ENCODE results near the gene SIDT1.

SIDT1 gene

GRCh38 chr3:113601240-113601639, 68.9 kb downstream of the SIDT1 start:
- H3K9me3 Mint-ChIP-seq = no peaks in the 10 kb centered on the region
- no peak overlapping the region for H3K27ac Mint-ChIP-seq
- no peak overlapping the region for H3K4me3 Mint-ChIP-seq
- H3K4me1 Mint-ChIP-seq = peaks cover 9% of the 10 kb centered on the region
- no peaks in the 10 kb centered on the region for H3K27me3 Mint-ChIP-seq
- ATAC-seq = no peak
- DNase-seq = no peak

- ATAC-seq = no peak
- H3K9me3 Mint-ChIP-seq = no peaks in the 10 kb centered on the region
- no peak overlapping the region for H3K4me3 Mint-ChIP-seq
- peaks cover 19% of the 10 kb centered on the region for H3K4me1 Mint-ChIP-seq
- DNase-seq = no peak
- H3K27me3 Mint-ChIP-seq = no peaks in the 10 kb centered on the region
- H3K27ac Mint-ChIP-seq = no peak overlapping the region
Measured at GRCh38 chr3:113602256-113602655, 69.9 kb downstream of the SIDT1 start.

- no peak for ATAC-seq
- Mint-ChIP-seq H3K27ac (no peak overlapping the region), H3K9me3 (no peaks in the 10 kb centered on the region), H3K27me3 (no peaks in the 10 kb centered on the region), H3K4me1 (peaks cover 25% of the 10 kb centered on the region), H3K4me3 (no peak overlapping the region)
- DNase-seq = no peak
Measured at GRCh38 chr3:113602836-113603235, 70.5 kb downstream of the SIDT1 start.

GRCh38 chr3:113606539-113607218, 74.3 kb downstream of the SIDT1 start:
- peak; percentile 99 for ATAC-seq
- peak overlapping the region in 1 of 2 donors; percentile 25 for H3K27ac Mint-ChIP-seq
- H3K4me1 Mint-ChIP-seq = peaks cover 31% of the 10 kb centered on the region
- DNase-seq = peak; percentile 45 to 63
- H3K9me3 Mint-ChIP-seq = no peaks in the 10 kb centered on the region
- H3K4me3 Mint-ChIP-seq = peak overlapping the region; percentile 25 to 51
- no peaks in the 10 kb centered on the region for H3K27me3 Mint-ChIP-seq

- peaks cover 31% of the 10 kb centered on the region for H3K4me1 Mint-ChIP-seq
- DNase-seq = no peak
- H3K9me3 Mint-ChIP-seq = no peaks in the 10 kb centered on the region
- H3K4me3 Mint-ChIP-seq = peak overlapping the region; percentile 25 to 51
- H3K27me3 Mint-ChIP-seq = no peaks in the 10 kb centered on the region
- H3K27ac Mint-ChIP-seq = peak overlapping the region in 1 of 2 donors; percentile 25
- ATAC-seq = peak; percentile 41
Measured at GRCh38 chr3:113607219-113607596, 74.9 kb downstream of the SIDT1 start.

- DNase-seq (no peak), ATAC-seq (no peak)
- Mint-ChIP-seq H3K4me1 (no peaks in the 10 kb centered on the region), H3K27me3 (no peaks in the 10 kb centered on the region), H3K4me3 (no peak overlapping the region), H3K9me3 (no peaks in the 10 kb centered on the region), H3K27ac (peak overlapping the region in 1 of 2 donors; percentile 59)
Measured at GRCh38 chr3:113614402-113614801, 82.0 kb downstream of the SIDT1 start.

- Mint-ChIP-seq H3K4me1 (no peaks in the 10 kb centered on the region), H3K27ac (peak overlapping the region in 1 of 2 donors; percentile 72), H3K4me3 (no peak overlapping the region), H3K9me3 (no peaks in the 10 kb centered on the region), H3K27me3 (no peaks in the 10 kb centered on the region)
- ATAC-seq (no peak), DNase-seq (no peak)
Measured at GRCh38 chr3:113615976-113616375, 83.6 kb downstream of the SIDT1 start.

GRCh38 chr3:113617726-113618125, 85.4 kb downstream of the SIDT1 start:
- Mint-ChIP-seq H3K9me3 (no peaks in the 10 kb centered on the region), H3K4me3 (no peak overlapping the region), H3K4me1 (no peaks in the 10 kb centered on the region), H3K27ac (no peak overlapping the region), H3K27me3 (no peaks in the 10 kb centered on the region)
- DNase-seq (no peak), ATAC-seq (no peak)

GRCh38 chr3:113620091-113620490, 87.7 kb downstream of the SIDT1 start:
- Mint-ChIP-seq H3K27ac (no peak overlapping the region), H3K9me3 (no peaks in the 10 kb centered on the region), H3K27me3 (no peaks in the 10 kb centered on the region), H3K4me1 (no peaks in the 10 kb centered on the region), H3K4me3 (no peak overlapping the region)
- ATAC-seq (no peak), DNase-seq (no peak)

- DNase-seq (no peak), ATAC-seq (no peak)
- no peak overlapping the region for H3K27ac Mint-ChIP-seq
- no peaks in the 10 kb centered on the region for H3K4me1 Mint-ChIP-seq
- no peaks in the 10 kb centered on the region for H3K9me3 Mint-ChIP-seq
- H3K27me3 Mint-ChIP-seq = no peaks in the 10 kb centered on the region
- H3K4me3 Mint-ChIP-seq = no peak overlapping the region
Measured at GRCh38 chr3:113623324-113623723, 91.0 kb downstream of the SIDT1 start.

- no peak overlapping the region for H3K27ac Mint-ChIP-seq
- H3K4me1 Mint-ChIP-seq = no peaks in the 10 kb centered on the region
- DNase-seq (no peak), ATAC-seq (no peak)
- H3K4me3 Mint-ChIP-seq = no peak overlapping the region
- H3K9me3 Mint-ChIP-seq = no peaks in the 10 kb centered on the region
- no peaks in the 10 kb centered on the region for H3K27me3 Mint-ChIP-seq
Measured at GRCh38 chr3:113623811-113624210, 91.5 kb downstream of the SIDT1 start.

- H3K4me3 Mint-ChIP-seq = no peak overlapping the region
- no peaks in the 10 kb centered on the region for H3K9me3 Mint-ChIP-seq
- DNase-seq (no peak), ATAC-seq (no peak)
- no peak overlapping the region for H3K27ac Mint-ChIP-seq
- no peaks in the 10 kb centered on the region for H3K27me3 Mint-ChIP-seq
- H3K4me1 Mint-ChIP-seq = peaks cover 1% of the 10 kb centered on the region
Measured at GRCh38 chr3:113625834-113626233, 93.5 kb downstream of the SIDT1 start.

- Mint-ChIP-seq H3K27ac (peak overlapping the region; percentile 61 to 87), H3K4me1 (peaks cover 6% of the 10 kb centered on the region), H3K9me3 (no peaks in the 10 kb centered on the region), H3K27me3 (no peaks in the 10 kb centered on the region), H3K4me3 (no peak overlapping the region)
- ATAC-seq (peak; percentile 67), DNase-seq (no peak)
Measured at GRCh38 chr3:113626503-113627371, 94.4 kb downstream of the SIDT1 start.

- DNase-seq (no peak), ATAC-seq (no peak)
- peak overlapping the region in 1 of 2 donors; percentile 67 for H3K27ac Mint-ChIP-seq
- H3K9me3 Mint-ChIP-seq = no peaks in the 10 kb centered on the region
- H3K27me3 Mint-ChIP-seq = no peaks in the 10 kb centered on the region
- peaks cover 6% of the 10 kb centered on the region for H3K4me1 Mint-ChIP-seq
- H3K4me3 Mint-ChIP-seq = no peak overlapping the region
Measured at GRCh38 chr3:113628316-113628715, 96.0 kb downstream of the SIDT1 start.

GRCh38 chr3:113628788-113629187, 96.4 kb downstream of the SIDT1 start:
- ATAC-seq (no peak), DNase-seq (no peak)
- Mint-ChIP-seq H3K27ac (no peak overlapping the region), H3K9me3 (no peaks in the 10 kb centered on the region), H3K4me3 (no peak overlapping the region), H3K27me3 (no peaks in the 10 kb centered on the region), H3K4me1 (peaks cover 6% of the 10 kb centered on the region)
